GM12801 (cell line): Measurements from ENCODE around the gene IKBKE.

Source experiments
- TF ChIP-seq, protein P1 (sequence below): IDR thresholded peaks from one replicate; pipeline ENCODE4 v1.5.1; 2011; ENCODE audit warnings: control low read depth; ENCODE audit not compliant: insufficient read length; ENCODE audit errors: extremely low read depth

Gene IKBKE

DNA sequence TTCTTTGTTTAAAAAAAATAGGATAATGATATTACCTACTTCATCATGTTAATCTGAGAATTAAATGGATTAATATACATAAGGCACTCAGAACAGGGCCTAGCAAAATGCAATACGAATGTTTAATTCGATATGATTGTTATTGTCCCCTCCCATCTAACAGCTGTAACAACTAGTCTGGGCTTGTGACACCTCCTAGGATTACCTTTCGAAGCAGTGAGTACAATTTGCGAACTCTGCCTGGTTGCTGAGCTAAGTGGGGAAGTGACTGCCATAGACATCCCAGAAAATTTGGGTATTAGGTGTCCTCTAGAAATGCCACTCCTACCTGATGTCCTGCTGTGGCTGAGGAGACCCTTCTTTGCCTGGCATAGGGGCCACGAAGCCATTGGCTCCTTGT, 40.1 kb downstream of the IKBKE start:
- TF ChIP-seq, protein P1, sequence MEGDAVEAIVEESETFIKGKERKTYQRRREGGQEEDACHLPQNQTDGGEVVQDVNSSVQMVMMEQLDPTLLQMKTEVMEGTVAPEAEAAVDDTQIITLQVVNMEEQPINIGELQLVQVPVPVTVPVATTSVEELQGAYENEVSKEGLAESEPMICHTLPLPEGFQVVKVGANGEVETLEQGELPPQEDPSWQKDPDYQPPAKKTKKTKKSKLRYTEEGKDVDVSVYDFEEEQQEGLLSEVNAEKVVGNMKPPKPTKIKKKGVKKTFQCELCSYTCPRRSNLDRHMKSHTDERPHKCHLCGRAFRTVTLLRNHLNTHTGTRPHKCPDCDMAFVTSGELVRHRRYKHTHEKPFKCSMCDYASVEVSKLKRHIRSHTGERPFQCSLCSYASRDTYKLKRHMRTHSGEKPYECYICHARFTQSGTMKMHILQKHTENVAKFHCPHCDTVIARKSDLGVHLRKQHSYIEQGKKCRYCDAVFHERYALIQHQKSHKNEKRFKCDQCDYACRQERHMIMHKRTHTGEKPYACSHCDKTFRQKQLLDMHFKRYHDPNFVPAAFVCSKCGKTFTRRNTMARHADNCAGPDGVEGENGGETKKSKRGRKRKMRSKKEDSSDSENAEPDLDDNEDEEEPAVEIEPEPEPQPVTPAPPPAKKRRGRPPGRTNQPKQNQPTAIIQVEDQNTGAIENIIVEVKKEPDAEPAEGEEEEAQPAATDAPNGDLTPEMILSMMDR: no peak

DNA sequence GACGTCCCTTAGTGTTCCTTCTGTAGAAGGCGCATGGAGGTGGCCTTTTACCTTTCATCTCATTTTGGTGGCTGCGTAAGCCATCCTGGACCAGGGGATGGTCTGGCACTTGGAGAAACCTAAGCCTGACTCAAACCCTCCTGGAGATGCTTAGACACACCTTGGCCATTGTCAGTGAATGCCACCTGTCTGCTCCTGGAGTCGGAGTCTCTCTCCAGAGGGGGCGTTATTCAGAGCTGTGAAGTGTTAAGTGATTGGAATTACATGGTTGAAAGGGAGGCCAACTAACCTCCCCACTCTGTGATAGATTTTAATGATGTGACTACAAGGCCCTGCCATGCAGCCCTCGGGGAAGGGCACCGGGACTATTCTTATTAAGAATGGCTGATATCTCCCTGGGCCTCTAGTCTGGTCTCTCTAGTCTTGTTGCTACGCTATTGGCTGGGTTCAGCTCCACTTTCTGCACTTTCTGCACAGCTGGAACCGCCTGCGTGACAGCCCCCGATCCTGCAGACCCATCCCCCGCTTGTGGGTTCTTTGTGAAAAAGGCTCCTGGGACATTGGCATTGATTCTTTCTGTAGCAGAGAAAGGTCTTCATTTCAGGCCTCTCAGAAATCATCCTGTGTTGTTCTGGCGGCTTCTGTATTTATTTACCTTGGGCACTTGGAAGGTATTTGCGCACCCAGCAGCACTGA, 41.2 kb downstream of the IKBKE start:
- TF ChIP-seq, protein P1: no peak

DNA sequence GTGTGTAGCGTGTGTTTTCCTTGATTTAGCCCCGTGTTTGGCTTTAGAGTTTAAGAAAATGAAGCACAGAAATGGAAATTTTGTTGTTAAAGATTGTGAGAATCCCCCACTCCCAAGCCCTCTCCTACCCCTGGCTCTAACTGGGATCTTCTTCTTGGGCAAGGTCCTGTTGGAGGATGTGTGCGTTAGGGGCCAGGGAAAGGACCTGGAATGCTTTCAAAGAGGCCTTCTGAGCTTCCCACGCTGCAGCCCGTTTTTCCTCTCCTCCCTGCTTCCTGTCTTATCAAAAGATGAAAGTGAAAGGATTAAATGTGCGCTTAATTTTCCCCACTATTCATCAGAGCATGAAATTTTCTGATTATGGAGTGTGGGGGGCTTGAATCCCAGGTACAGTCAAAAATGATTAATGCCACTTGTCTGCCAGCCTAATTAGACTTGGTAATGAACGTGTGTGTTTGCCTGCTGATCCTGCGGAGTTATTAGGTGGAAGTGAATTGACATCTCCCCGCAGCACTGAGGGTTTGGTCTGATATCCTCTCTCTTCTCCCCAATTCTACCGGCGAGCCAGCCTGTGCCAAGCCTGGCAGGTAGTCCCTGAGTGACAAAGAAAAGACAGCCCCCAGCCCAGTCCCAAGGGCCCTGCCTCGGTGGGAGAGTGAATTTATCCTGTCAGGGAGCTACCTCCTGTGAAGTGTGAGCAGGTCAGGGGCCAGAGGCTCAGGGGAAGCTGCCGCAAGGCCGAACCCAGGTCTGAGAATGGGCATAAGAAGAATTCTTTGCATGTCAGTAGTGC, 42.0 kb downstream of the IKBKE start:
- TF ChIP-seq, protein P1: no peak

DNA sequence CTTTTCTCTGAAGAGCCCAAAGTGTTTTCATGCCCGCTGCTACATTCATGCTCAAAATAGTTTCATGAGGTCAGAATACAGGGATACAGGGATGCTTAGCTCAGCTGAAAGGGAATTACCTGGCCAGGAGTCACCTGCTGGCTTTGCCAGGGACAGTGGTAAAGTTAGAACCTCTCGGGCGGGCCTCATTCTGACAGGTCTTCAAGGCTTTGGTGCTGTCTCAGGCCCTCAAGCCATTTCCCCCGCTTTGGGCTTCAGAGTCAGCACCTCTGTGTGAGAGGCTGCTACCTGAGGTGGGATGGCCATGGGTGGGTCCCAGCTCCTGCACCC, 42.5 kb downstream of the IKBKE start:
- TF ChIP-seq, protein P1: no peak

DNA sequence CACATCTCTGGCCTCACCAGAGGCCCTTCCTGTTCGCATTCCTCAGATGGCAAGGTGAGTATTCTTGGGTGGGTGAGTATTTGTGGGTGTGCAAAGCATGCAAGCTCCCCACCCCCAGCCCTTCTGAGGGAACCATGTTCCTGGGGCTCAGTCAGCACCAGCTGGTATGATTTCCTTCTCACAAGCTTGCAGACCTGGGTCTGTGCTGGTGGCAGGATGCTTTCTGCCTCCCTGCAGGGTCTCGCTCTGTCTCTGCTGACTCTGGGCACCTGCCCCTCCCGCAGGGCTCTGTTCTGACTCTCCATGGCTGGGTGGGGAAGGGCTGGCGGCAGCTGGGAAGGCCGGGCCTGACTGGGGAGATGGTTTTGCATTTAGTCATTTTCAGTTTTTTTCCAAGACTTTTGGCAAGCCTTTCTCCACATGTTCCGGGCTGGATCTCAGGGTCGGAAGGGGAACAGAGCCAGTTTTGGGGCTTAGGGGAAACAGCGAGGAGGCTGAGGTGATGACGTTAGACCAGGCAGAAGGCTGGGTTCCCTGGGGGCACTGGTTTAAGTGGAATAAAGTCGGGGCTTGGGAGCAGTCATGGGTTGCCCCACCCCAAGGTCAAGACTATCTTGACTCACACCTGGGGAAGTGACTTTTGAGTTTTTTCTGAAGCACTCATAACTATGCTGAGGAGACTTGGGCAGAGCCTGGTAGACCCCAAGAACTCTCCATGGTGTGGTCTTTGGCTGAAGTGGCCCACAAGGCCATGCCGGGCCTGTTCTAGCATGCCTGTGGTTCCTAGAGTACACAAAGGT, 43.2 kb downstream of the IKBKE start:
- TF ChIP-seq, protein P1: no peak

DNA sequence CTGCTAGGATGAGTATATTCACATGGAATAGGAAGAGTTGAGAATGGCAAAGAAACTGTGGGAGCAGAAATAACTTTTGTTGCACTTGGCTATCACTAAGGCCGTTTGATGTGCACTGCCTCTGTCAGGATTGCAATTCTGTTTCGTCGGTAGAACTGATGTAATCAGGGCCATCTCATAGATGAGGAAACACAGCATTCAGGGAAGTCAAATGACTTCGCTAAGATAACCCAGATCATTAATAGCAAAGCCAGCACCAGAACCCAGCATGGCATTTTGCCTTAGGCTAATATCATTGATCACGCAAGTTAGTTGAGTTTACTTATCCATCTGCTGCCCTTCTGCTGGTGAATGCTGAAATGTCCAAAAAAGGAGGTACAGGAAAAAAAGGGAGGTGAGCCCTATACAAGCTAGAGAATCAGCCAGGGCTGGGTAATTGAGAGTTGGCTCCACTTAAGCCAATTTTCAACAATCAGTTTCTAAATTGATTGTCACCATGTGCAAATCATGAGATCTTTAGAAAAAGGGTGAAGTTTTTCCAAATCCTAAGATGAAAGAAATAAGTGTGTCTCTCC, 44.6 kb downstream of the IKBKE start:
- TF ChIP-seq, protein P1: no peak

DNA sequence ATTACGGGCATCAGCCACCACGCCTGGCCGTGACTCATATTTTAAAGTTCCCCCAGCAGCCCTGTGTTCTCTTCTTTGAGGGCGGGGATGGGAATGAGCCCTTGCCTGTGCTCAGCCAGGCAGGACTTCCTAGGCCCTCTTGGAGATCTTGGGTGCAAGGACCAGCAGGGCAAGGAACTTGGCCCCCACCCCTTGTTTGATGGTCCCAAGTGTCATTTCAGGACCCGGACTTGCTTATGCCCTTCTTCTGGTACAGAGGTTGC, 46.4 kb downstream of the IKBKE start:
- TF ChIP-seq, protein P1: no peak
